ENCODE results near the gene SOSTDC1.
"Not testable (repeated sequence)": the region's sequence is repeated elsewhere in the genome, so short reads cannot be mapped to it uniquely, and the experiment has no call there.

SOSTDC1 gene

DNA sequence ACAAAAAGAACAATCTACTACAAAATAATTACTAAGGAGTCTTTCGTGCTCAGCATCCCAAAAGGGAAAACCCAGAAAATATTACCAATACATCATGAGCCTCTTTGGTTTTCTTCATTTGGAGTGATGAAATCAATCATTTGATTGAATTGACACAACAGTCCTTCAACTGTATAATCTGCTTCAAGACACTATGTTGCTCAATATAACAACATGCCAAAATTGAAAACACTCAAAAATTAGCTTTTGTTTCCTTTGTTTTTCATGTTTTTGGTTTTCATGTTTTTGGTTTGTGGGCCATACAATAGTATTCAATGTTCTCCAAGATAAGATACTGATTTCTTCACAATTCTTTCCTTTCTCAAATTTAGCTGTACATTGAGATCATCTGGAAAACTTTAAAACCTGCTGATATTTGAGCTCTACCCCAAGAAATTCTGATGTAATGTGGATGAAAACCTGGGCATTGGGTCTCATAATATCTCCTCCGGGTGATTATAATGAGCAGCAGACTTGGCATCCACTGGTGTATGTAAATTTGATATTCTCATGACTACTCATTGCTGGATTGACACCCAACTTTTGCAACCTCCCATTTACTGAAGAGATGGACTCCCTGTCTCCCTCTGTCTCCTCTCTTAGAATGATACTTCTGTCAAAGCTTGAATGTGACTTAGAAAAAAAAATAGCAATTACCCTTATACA lies 4.6 kb downstream of the SOSTDC1 start:
- DNase-seq: no peak

DNA sequence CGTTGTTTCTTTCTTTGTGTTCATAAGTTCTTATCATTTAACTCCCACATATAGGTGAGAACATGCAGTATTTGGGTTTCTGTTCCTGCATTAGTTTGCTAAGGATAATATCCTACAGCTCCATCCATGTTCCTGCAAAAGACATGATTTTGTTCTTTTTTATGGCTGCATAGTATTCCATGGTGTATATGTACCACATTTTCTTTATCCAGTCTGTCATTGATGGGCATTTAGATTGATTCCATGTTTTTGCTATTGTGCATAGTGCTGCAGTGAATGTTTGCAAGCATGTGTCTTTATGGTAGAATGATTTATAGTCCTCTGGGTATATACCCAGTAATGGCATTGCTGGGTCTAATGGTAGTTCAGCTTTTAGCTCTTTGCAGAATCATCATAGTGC lies 9.2 kb downstream of the SOSTDC1 start:
- DNase-seq: not testable (repeated sequence)

DNA sequence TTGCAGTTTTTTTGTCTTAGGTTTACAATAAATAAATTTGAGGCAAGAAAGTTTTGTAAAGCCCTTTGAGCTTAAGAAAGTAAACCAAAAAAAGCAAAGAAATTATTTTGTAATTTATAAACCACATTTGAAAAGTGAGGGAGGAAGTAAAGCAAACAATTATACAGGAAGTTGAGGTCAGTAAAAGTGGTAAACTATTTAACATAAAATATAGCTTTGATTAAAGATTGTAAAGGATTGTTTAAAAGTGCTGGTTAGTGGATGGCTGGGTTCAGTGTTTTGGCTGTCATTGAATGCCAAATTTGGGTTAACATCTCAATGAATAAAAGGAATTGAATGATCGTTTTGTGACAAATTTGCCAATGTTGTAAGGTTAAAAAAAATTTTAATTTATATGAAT lies 9.9 kb downstream of the SOSTDC1 start:
- DNase-seq: no peak

DNA sequence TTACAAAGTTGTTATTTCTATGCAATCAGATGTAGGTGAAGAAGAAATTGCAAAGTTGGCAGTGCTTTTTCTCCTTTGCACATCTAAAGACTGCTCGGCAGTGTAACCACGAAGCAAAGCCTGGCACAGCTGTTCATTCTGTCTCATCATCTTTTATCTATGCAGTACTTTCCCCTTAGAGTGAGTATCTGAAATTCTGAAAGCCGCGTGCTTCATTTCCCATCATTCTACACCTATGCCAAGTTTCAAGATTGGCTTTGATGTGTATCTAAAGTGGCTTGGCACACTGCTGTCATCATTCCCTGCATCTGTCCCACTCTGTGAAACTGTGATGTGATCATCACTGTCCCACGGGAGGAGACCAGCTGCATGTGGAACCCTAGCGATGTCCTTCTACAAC lies 15.2 kb downstream of the SOSTDC1 start:
- no peak for DNase-seq

DNA sequence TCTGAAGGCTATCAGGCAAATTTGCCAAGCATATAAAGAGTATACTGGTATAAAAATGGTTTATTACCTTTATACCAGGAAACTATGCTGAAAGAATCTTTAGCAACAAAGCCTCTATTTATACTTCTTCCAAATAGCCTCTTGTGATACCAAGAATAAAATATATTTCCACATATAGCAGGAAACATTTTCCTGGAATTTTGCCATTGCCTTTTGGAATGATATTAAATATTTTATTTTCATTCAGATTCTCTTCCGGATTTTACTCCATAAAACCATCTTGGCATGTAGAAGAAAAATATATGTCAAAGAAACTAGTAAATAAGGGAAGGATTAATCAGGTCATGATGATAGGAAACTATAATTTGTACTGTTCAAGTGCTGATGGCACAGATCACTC lies 17.7 kb downstream of the SOSTDC1 start:
- DNase-seq: peak; percentile 47

DNA sequence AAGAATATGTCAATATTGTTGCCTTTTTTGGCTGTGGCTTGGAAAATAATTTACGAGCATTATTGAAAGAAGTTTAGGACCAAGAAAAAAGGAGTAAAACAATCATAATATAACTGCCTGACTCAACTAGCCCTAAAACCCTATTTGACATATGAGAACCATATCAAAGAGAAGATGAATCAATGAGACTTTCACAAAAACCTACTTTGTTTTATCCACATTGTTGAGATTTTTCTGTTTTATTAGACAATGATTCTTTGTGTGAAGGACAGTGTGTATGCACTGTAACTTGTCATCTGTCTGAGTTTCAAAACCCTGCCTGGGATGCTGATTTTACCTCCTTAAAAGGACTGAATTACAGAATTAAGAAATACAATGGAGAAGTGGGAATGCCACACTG lies 19.0 kb downstream of the SOSTDC1 start:
- DNase-seq: no peak

DNA sequence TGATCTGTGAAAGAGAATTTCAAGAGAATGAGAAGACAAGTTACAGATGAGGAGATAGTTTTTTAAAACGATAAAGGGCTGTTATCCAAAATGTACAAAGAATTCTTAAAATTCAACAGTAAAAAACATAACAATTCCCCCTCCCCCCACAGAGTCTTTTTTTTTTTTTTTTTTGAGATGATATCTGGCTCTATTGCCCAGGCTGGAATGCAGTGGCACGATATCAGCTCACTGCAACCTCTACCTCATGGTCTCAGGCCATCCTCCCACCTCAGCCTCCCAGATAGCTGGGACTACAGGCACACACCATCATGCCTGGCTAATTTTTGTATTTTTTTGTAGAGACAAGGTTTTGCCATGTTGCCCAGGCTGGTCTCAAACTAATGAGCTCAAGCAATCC lies 21.7 kb downstream of the SOSTDC1 start:
- DNase-seq: not testable (repeated sequence)

DNA sequence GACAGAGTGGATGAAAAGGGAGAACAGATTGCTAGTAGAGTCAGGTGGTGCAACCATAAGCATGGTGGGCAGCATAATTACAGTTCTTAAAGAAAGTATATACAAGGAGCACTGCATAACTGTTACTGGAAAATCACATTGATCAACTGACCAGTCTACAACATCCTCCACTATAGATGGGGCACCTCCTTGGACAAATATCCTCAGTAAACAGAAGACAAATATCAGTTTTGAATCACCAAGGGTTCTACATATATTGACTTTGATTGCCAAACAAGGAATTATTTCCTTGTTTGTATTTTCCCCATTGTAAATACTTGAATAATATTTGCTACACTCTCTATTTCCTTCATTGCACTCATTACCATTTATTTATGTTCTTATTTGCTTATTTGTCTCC lies 26.6 kb downstream of the SOSTDC1 start:
- DNase-seq: no peak

DNA sequence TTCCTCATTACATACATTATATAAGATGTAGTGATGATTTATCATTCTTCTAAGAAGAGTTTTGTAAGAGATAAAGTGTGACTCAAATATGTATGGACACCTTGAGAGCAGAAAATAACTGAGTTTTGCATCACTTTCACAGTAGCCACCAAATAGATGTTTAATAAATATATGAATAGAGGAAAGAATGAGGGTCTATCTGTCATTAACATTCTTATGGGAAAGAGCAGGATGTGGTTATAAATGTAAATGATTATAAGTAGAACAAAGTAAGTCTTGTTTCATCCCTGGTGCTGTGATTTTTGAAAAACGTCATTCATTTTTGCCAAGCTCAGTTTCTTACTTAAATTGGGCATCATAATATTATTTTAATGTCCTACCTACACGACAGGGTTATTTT lies 29.2 kb downstream of the SOSTDC1 start:
- DNase-seq: no peak

DNA sequence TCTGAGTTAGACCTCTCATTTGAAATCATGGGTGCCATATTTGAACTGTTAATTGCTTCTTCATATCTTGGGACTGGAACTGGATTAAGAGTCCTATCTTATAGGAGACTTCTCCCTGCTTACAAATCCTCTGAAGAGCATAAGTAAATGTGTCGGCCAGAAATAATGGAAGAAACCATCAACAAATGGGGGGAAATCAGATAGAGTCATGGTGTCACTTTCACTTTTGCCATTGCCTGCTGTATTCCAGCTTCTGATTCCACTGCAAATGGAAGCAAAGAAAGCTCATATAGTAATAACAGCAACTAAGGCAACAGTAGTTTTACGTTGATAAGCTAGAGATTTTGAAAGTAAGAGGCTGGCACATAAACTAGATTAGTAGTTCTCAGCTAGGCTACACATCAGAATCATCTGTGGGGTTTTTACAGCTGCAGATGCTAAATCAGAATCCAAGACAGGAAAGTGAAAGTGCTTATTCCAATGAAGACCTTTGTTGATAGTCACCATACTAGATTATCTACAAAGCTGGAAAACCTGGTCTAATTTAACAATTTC lies 31.9 kb downstream of the SOSTDC1 start:
- no peak for DNase-seq

DNA sequence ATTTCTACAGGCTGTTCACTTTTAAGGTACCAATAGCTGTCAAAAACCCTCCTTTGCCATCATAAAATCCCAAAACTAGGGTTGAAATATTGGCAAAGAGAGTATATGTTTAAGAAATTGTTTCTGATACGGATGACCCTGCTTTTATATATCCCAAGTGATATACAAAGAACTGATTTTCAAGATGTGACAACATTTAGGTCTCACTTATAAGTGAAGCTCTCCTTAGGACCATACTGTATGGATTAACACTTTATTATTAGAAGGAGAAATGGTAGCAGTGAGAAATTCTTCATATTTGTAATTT lies 33.2 kb downstream of the SOSTDC1 start:
- no peak for DNase-seq

DNA sequence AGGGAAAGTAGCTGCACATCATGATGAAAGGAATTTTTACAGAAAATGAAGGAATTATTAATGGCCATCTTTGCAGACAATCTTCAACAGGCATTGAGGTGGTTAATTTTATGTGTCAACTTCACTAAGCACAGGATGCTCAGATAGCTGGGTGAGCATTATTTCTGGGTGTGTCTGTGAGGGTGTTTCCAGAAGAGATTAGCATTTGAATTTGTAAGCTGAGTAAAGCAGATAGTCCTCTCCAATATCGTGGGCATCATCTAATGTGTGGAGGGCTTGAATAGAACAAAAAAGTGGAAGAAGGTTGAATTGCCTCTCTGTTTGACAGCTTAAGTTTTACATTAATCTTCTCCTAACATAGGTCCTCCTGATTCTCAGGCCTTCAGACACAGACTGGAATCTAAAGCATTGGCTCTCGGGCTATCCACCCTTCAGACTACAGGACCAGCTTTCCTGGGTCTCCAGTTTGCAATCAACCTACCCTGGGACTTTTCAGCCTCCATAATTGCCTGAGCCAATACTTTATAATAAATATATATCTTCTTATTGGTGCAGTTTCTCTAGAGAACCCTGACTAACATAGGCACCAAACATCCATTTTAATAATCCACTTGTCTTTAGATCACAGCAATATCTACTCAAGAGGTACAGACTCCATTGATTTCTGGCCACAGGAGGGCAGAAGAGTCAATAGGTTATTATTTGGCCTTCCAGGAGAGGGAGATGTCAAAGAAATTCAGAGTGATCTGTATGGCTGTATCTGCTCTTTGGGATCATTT lies 33.7 kb downstream of the SOSTDC1 start:
- no peak for DNase-seq

DNA sequence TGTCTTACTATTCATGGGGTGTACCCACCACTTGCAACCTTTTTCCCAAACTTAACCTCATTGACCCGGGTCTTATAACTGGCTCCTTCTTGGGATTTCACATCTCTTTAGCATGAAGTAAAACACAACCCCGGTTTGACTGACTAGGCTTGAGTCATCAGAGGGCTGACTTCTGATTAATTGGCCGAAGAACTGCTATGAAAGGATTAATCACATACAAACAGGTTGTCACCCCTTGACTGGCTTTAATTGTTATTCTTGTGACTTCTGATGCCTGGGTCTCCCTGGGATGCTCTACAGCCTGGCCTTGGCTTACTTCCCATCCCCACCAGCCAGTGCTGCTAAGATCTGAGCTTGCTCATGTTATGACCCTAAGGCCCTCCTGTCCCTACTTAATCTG lies 35.4 kb downstream of the SOSTDC1 start:
- DNase-seq: no peak

DNA sequence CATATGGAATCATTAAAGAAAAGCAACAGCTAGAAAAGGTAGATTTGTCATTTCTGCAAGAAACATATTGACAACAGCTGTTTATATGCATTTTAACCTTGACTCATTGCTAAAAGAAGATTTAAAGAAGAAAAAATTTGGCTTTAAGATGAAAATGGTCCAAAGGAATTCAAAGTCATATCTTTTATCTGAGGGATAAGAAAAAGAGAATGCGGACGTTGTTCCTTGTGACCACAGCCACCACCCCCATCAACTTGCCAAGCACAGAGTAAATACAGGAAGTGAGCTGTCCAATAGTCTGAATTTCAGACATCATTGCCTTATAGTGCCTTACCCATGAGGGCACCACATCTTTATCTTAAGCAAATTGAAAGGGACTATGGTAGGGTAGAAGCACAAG lies 36.9 kb downstream of the SOSTDC1 start:
- DNase-seq: no peak

DNA sequence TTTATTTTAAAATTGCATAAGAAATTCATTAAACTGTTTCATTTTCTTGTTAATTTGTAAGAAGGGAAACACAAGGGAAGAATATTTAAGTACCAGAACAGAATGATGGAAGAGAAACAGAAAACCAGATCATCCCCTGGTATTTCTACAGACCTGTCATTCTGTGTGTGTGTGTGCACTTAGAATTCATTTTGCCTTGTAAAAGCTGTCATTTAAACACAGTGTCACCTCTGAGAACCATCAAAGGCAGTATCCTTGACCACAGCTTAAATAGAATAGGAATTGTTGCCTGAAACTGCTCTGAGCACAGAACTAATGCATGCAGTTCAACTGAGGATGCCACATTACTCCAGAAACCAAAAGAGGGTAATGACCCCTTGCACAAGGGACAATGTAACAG lies 37.4 kb downstream of the SOSTDC1 start:
- no peak for DNase-seq

DNA sequence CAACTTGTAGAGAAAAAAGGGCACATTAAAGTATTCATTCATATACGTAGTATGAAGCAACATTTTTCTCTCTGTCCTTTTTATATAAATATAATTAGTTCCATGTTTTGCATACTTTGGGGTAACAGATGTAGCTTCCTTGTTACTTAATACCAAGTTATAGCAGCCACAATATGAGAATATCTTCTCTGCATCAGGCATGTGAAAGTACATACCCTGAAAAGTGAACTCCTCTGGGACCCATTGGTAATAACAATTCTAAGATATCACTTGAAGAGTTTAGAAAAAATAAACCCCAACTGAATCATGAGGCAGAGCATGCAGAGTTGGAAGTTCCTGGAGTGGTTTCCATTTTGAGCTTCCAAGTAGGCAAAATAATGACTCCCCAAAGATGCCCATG lies 41.8 kb downstream of the SOSTDC1 start:
- DNase-seq: no peak

DNA sequence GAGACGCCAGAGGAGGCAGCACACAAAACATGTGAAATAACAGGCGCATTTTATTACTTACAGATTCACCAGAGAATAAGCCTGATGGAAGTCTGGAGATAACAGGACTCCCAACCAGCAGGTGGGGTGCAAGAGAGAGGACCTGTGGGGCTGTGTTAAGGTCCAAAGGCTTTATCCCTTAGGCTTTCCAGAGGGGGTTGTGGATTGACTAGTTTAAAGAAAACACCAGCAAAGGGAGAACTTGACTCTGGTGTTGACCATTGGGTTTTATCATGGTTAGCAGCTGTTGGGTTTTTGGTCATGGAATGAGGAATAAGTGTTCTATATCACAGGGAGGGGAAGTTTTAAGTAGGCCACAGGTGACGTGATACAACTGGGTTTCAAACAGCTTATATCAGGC lies 42.6 kb downstream of the SOSTDC1 start:
- no peak for DNase-seq

DNA sequence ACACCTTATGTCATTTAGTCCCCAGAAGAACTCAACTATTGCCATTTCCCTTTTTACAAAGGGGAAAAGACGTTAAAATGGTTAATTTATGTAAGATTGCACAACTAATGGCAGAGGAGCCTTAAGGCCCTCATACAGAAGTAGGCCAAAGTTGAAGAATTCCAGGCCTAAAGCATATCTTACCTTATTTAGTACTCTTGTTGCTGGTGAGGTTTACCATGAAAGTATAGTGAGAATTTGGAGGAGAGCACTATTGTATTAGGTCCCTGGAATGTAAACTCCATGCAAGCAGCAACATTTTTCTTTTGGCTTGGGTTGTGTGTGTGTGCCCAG lies 43.5 kb downstream of the SOSTDC1 start:
- no peak for DNase-seq

DNA sequence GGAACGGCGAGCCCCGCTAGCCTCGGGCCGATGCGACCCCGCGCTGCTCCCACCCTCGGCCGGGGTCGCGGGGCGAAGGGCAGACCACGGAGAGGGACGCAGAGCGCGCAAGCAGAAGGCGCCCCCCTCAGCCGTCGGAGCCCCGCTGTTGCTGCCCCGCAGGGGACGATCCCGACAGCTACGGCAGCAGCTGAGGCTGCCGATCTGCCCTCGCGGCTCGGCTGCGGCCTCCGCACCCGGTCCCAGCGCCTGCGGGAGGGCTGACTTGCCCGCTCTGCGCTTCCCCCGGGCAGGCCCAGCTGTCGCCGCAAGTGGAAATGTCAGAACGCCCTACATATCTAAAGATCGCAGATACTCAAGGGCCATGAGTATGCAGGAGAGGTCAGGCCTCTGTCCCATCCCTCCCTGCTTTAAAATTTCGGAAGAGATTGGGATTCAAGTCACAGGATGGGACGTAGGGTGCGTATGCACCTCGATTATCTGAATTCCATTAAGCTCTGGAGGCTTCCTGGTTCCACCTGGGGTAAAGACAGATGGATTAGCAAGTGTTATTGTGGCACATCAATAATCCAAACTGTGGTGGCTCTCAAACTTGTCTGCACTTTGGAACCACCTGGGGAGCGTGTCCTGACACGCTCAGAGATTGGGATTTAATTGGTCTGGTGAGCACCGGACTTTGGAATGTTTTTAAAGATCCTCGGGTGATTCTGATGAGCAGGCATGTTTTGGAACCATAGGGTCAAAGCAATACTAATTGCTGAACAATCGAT lies 44.0 kb downstream of the SOSTDC1 start, which contains the start of gene CRPPA:
Gene CRPPA, minus strand, starts transcription at position 206 of the 770 bp plus-strand sequence. CDS start 216 bp downstream, outside the sequence.
- DNase-seq: no peak

DNA sequence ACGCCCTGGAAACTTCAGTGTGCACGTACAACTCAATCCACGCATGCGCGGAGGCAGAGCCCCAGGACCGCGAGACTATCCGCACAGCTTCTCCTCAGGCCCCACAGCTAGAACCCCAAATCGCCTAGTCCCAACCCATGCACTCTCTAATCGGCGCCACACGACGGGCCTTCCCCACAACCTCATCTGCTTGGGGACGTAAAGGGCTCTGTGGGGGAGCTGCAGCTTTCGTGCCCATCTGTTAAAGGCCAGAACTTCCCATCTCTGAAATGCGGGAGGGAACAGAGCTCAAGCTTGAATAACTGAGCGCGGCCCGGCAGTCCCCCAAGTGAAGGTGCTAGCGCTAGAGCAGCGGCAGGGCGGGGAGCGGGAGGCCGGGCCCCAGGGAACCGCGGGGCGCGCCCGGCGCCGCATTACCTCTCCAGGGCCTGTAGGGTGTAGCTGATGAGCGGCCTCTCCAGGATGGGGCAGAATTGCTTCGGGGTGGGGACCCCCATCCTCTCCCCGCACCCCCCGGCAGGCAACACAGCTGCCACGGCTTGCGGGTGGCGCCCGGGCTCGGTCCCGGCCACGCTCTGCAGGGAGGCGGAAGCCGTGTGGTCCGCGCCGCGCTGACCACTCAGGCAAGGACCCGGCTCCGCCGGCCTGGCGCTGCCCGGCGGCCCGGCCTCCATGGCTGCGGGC lies 44.7 kb downstream of the SOSTDC1 start:
- no peak for DNase-seq

DNA sequence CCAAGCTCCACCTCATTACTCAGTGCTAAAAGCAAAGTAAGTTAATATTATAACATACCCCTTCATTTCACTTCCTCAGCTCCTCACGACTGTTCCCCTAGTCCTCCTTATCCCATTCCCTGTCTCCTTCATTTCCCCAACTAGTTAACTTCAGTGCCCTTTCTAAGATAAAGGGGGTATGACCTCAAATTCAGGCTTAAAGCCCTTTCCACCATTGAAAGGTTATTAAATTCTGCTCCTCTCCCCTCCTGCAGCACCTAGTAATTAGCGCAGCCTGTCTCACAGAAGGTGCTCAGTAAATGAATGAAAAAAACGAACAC lies 45.2 kb downstream of the SOSTDC1 start:
- no peak for DNase-seq

DNA sequence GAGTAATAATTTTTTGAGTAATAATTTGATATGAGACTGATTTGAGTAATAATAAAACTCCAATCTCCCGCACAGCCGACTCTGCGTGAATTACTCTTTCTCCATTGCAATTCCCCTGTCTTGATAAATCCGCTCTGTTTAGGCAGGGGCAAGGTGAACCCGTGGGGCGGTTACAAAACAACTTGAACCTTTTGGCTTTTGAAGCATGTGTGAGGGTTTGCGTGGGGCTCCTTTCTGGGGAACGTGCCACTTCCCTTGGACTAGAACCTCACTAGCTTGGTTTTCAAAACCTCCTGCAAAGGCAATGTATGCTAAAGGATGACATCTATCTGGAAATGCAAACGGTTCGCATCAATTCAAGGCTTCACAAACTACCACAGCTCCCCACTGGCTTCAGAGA lies 45.7 kb downstream of the SOSTDC1 start:
- no peak for DNase-seq

DNA sequence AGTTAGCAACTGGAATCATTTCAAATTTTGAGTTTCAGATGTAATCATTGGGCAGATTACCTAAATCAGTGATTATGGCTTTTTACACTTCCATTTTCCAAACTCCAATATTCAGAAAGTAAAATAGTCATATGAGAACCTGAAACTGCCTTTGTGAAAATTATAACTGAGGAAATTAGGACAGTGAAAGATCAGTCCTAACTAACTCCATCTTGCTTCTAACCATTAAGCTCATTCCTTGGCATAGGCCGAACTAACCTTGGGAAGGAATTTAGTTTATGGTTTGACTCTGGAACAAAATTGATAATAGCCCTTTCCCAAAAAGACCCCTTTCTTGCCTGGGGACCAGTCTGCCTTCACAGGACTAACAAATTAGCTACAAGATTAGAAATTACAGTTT lies 46.4 kb downstream of the SOSTDC1 start:
- no peak for DNase-seq
